Measurements from ENCODE around the gene SHB.

Gene SHB

GRCh38 chr9:38017149-38017884 lies 51.7 kb downstream of the SHB start:
- TF ChIP-seq EZH2phosphoT487 (IDR thresholded peaks at IDR 0.05; ENCODE audit: low read depth): no peak
- Histone ChIP-seq H4K20me1 (ENCODE audit: insufficient read depth, low read length) (no peaks in the 10 kb centered on the region), H3K4me3 (ENCODE audit: low read length) (no peak overlapping the region), H3K36me3 (replicated peaks; ENCODE audit: low read depth, low read length) (no peaks in the 10 kb centered on the region), H3K27ac (ENCODE audit: low read length) (no peak overlapping the region), H3K79me2 (ENCODE audit: low read length) (no peaks in the 10 kb centered on the region), H3K9me3 (ENCODE audit: insufficient read depth, low read length) (no peaks in the 10 kb centered on the region), H3K9ac (ENCODE audit: low read length) (no peak overlapping the region), H3K27me3 (ENCODE audit: low read depth, low read length) (no peaks in the 10 kb centered on the region), H3K4me2 (ENCODE audit: low read length) (no peak overlapping the region), H2AFZ (ENCODE audit: low read depth, low read length) (no peak overlapping the region), H3K4me1 (ENCODE audit: low read length) (no peaks in the 10 kb centered on the region)

DNA sequence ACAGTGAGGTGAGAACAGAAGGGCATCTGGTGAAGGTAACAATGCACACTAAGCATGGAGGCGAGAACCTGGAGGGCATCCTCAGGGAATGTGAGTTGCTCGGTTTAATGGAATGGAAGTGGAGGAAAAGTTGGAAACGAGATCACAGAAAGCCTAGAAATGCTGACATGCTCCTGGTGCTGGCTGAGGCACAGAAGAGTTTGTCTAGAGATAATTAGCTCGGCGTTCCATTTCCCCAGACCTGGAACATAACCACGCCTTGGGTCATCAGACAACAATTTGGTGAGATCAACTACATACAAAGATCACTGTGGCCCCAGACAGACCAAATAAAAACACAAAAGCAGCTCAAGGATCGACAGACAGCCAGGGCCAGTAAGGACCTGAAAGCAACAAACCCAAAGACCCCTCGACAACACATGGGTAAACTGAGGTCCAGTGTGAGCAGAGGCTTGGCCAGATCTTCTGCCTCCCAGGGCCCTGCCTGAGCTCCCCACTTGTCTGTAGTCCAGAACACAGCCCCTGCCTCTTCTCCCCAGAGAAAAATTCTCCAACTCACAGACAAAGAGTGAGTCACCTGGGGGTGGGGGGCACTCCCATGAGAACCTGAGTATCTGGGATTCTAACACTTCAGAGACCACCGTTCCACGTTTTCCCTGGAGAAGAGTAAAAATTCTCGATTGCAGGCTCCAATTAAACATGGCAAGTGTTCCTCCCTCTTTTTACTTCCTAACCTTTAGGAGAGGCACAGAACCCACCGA lies 52.5 kb downstream of the SHB start:
- no peaks in the 10 kb centered on the region for H3K79me2 ChIP-seq (ENCODE audit: low read length)
- no peak overlapping the region for H3K27ac ChIP-seq (ENCODE audit: low read length)
- TF ChIP-seq EZH2phosphoT487 (IDR thresholded peaks at IDR 0.05; ENCODE audit: low read depth): no peak
- TF ChIP-seq, protein P1, sequence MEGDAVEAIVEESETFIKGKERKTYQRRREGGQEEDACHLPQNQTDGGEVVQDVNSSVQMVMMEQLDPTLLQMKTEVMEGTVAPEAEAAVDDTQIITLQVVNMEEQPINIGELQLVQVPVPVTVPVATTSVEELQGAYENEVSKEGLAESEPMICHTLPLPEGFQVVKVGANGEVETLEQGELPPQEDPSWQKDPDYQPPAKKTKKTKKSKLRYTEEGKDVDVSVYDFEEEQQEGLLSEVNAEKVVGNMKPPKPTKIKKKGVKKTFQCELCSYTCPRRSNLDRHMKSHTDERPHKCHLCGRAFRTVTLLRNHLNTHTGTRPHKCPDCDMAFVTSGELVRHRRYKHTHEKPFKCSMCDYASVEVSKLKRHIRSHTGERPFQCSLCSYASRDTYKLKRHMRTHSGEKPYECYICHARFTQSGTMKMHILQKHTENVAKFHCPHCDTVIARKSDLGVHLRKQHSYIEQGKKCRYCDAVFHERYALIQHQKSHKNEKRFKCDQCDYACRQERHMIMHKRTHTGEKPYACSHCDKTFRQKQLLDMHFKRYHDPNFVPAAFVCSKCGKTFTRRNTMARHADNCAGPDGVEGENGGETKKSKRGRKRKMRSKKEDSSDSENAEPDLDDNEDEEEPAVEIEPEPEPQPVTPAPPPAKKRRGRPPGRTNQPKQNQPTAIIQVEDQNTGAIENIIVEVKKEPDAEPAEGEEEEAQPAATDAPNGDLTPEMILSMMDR (IDR thresholded peaks at IDR 0.05; ENCODE audit: low read depth, low read length): no peak
- no peak overlapping the region for H2AFZ ChIP-seq (ENCODE audit: low read depth, low read length)
- H4K20me1 ChIP-seq (ENCODE audit: insufficient read depth, low read length): no peaks in the 10 kb centered on the region
- no peak overlapping the region for H3K4me3 ChIP-seq (ENCODE audit: low read length)
- H3K4me1 ChIP-seq (ENCODE audit: low read length): peaks cover 2% of the 10 kb centered on the region
- no peak overlapping the region for H3K9ac ChIP-seq (ENCODE audit: low read length)
- no peaks in the 10 kb centered on the region for H3K36me3 ChIP-seq (replicated peaks; ENCODE audit: low read depth, low read length)
- H3K4me2 ChIP-seq (ENCODE audit: low read length): no peak overlapping the region
- no peaks in the 10 kb centered on the region for H3K27me3 ChIP-seq (ENCODE audit: low read depth, low read length)
- no peaks in the 10 kb centered on the region for H3K9me3 ChIP-seq (ENCODE audit: insufficient read depth, low read length)

DNA sequence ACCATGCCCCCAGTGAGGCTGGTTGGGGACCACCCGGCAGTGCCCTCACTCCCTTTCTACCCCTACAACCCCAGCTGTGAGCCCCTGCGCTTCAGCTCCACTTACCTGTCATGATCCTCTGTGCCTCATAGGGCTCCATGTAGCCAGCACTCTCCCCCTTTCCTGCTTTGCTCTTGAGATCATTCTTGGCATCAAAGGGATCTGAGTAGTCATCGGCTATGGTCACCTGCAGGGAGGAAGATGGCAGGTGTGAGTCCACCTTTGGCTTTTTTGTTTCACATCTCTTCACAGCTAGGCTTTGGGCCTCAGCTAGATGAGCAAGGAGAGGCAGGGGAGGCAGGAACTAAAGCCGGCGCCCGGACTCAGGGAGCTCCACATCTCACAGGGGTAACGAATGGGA lies 53.1 kb downstream of the SHB start:
- Histone ChIP-seq H3K27ac (ENCODE audit: low read length) (no peak overlapping the region), H3K4me2 (ENCODE audit: low read length) (no peak overlapping the region), H3K36me3 (replicated peaks; ENCODE audit: low read depth, low read length) (no peaks in the 10 kb centered on the region), H3K9ac (ENCODE audit: low read length) (no peak overlapping the region), H4K20me1 (ENCODE audit: insufficient read depth, low read length) (no peaks in the 10 kb centered on the region), H3K79me2 (ENCODE audit: low read length) (no peaks in the 10 kb centered on the region), H2AFZ (ENCODE audit: low read depth, low read length) (no peak overlapping the region), H3K4me3 (ENCODE audit: low read length) (no peak overlapping the region), H3K27me3 (ENCODE audit: low read depth, low read length) (no peaks in the 10 kb centered on the region), H3K4me1 (ENCODE audit: low read length) (peaks cover 8% of the 10 kb centered on the region), H3K9me3 (ENCODE audit: insufficient read depth, low read length) (no peaks in the 10 kb centered on the region)
- TF ChIP-seq, protein P1 (IDR thresholded peaks at IDR 0.05; ENCODE audit: low read depth, low read length): no peak
- TF ChIP-seq EZH2phosphoT487 (IDR thresholded peaks at IDR 0.05; ENCODE audit: low read depth): no peak

DNA sequence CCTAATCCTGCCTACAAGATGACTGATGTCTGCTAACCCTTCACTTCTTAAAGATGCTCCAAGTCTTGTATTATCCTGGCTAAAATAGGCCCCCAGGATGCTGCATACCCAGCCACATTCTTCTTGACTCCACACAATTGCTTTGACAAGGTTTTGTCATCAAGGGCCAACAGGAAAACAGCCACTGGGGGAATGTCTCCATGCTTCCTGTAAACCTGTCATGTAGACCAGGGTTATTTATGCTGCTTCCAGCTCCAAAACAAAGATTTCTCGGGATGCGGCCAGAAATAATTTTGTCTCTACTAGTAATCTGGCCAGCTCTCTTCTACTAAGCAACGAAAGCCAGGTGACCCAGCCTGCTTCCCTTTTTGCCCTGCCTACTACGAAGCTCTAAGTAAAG lies 53.8 kb downstream of the SHB start:
- H3K4me3 ChIP-seq (ENCODE audit: low read length): no peak overlapping the region
- H3K4me1 ChIP-seq (ENCODE audit: low read length): peaks cover 9% of the 10 kb centered on the region
- H3K27ac ChIP-seq (ENCODE audit: low read length): no peak overlapping the region
- H3K27me3 ChIP-seq (ENCODE audit: low read depth, low read length): no peaks in the 10 kb centered on the region
- H4K20me1 ChIP-seq (ENCODE audit: insufficient read depth, low read length): no peaks in the 10 kb centered on the region
- H3K36me3 ChIP-seq (replicated peaks; ENCODE audit: low read depth, low read length): no peaks in the 10 kb centered on the region
- TF ChIP-seq, protein P1 (IDR thresholded peaks at IDR 0.05; ENCODE audit: low read depth, low read length): no peak
- TF ChIP-seq EZH2phosphoT487 (IDR thresholded peaks at IDR 0.05; ENCODE audit: low read depth): no peak
- no peak overlapping the region for H2AFZ ChIP-seq (ENCODE audit: low read depth, low read length)
- no peak overlapping the region for H3K9ac ChIP-seq (ENCODE audit: low read length)
- no peaks in the 10 kb centered on the region for H3K9me3 ChIP-seq (ENCODE audit: insufficient read depth, low read length)
- no peak overlapping the region for H3K4me2 ChIP-seq (ENCODE audit: low read length)
- no peaks in the 10 kb centered on the region for H3K79me2 ChIP-seq (ENCODE audit: low read length)
